PC-3 (cell line): Measurements from ENCODE around the gene ATXN7L1.

Experiments
- EZH2phosphoT487 ChIP-seq: fragments of 300-600 bp; sonication (generic); IDR thresholded peaks from 2 replicates; pipeline ENCODE4 v1.6.1; 2018; ENCODE audit warnings: mild to moderate bottlenecking, antibody characterized with exemption, low read length, borderline replicate concordance
- TF ChIP-seq, protein P1 (sequence below): fragments of 300-600 bp; sonication (generic); conservative IDR thresholded peaks from 2 replicates; pipeline ENCODE4 v1.5.1; 2017; ENCODE audit warnings: antibody characterized with exemption, low read depth, mild to moderate bottlenecking, low read length

DNA sequence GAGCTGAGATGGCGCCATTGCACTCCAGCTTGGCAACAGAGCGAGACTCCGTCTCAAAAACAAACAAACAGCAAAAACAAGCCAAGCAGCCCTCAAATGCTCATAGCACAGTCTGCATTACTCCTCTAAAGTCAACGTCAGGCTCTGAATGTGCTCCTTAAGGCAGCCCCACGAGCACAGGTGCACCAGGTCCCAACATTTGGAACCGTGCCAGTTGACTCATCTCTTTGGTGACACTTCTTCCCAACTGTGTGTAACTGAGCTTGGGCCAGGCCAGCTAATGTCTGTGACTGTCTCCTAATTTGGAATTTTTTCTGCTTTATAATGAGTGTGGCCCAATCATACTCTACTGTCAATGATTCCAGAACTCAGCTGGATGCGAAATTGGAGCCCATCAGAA lies 228.8 kb downstream of the ATXN7L1 start:
- no peak for TF ChIP-seq EZH2phosphoT487
- TF ChIP-seq, protein P1, sequence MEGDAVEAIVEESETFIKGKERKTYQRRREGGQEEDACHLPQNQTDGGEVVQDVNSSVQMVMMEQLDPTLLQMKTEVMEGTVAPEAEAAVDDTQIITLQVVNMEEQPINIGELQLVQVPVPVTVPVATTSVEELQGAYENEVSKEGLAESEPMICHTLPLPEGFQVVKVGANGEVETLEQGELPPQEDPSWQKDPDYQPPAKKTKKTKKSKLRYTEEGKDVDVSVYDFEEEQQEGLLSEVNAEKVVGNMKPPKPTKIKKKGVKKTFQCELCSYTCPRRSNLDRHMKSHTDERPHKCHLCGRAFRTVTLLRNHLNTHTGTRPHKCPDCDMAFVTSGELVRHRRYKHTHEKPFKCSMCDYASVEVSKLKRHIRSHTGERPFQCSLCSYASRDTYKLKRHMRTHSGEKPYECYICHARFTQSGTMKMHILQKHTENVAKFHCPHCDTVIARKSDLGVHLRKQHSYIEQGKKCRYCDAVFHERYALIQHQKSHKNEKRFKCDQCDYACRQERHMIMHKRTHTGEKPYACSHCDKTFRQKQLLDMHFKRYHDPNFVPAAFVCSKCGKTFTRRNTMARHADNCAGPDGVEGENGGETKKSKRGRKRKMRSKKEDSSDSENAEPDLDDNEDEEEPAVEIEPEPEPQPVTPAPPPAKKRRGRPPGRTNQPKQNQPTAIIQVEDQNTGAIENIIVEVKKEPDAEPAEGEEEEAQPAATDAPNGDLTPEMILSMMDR, result no peak
